ENCODE results near the gene YAE1. TPM values are rescaled to one million over a fixed set of nuclear protein-coding genes. Genes with fewer than 3 reads are reported as not detected.
A peak's percentile ranks its signal among the peaks of the same experiment; 100 is the strongest.

The YAE1 gene
- total RNA-seq, 1 donor from 2014 or later = 16.1 TPM

- ChIA-PET POLR2A (interaction anchor here (0.9 kb wide), 1 partner anchor 35 kb away, joined by 5 read pairs; the partner anchor contains the start of gene RALA), CTCF (interaction anchor here (1.2 to 3.1 kb wide), 2 partner anchors 9 to 157 kb away, joined by 4 to 18 read pairs; no protein-coding TSS in a partner anchor)
- Mint-ChIP-seq H3K4me3 (no peak overlapping the region), H3K36me3 (ENCODE audit: low read depth) (no peaks in the 10 kb centered on the region), H3K9me3 (no peaks in the 10 kb centered on the region), H3K27me3 (no peaks in the 10 kb centered on the region), H3K27ac (no peak overlapping the region), H3K4me1 (peaks cover 12% of the 10 kb centered on the region)
- TF ChIP-seq CTCF (IDR thresholded peaks at IDR 0.05) = no peak
- DNase-seq (no peak), ATAC-seq (ENCODE audit: low read depth) (no peak)
- intact Hi-C loops (cut with micrococcal nuclease) = loop anchor here (2.0 kb wide), 1 partner anchor 34 kb away; the partner anchor contains the start of gene RALA
Observed at GRCh38 chr7:39588416-39588815, 22.2 kb downstream of the YAE1 start.

- Mint-ChIP-seq H3K27me3 (no peaks in the 10 kb centered on the region), H3K27ac (peak overlapping the region; percentile 2), H3K4me3 (no peak overlapping the region), H3K36me3 (ENCODE audit: low read depth) (no peaks in the 10 kb centered on the region), H3K4me1 (peaks cover 12% of the 10 kb centered on the region), H3K9me3 (no peaks in the 10 kb centered on the region)
- ChIA-PET CTCF (interaction anchor here (1.2 to 3.1 kb wide), 3 partner anchors 10 to 158 kb away, joined by 3 to 18 read pairs (median 4); no protein-coding TSS in a partner anchor), POLR2A (interaction anchor here (0.6 to 1.9 kb wide), 4 partner anchors 32 to 716 kb away, joined by 3 to 5 read pairs (median 4); partner anchors contain the start of gene RALA)
- peak; percentile 77 for ATAC-seq (ENCODE audit: low read depth)
- intact Hi-C loops (cut with micrococcal nuclease) = loop anchor here (2.0 kb wide), 1 partner anchor 33 kb away; the partner anchor contains the start of gene RALA
- DNase-seq = no peak
- no peak for TF ChIP-seq CTCF (IDR thresholded peaks at IDR 0.05)
Observed at GRCh38 chr7:39589323-39590111, 23.3 kb downstream of the YAE1 start.

- Mint-ChIP-seq H3K27me3 (no peaks in the 10 kb centered on the region), H3K4me3 (no peak overlapping the region), H3K27ac (no peak overlapping the region), H3K36me3 (ENCODE audit: low read depth) (no peaks in the 10 kb centered on the region), H3K4me1 (peaks cover 12% of the 10 kb centered on the region), H3K9me3 (no peaks in the 10 kb centered on the region)
- intact Hi-C loops (cut with micrococcal nuclease) = no loop called here
- ChIA-PET POLR2A (interaction anchor here (0.6 to 0.9 kb wide), 2 partner anchors 30 to 140 kb away, joined by 5 to 13 read pairs; partner anchors contain the start of gene RALA), CTCF (interaction anchor here (1.0 to 1.3 kb wide), 3 partner anchors 12 to 30 kb away, joined by 3 to 4 read pairs (median 4); no protein-coding TSS in a partner anchor)
- DNase-seq (no peak), ATAC-seq (ENCODE audit: low read depth) (no peak)
- no peak for TF ChIP-seq CTCF (IDR thresholded peaks at IDR 0.05)
Observed at GRCh38 chr7:39592586-39592985, 26.4 kb downstream of the YAE1 start.

- DNase-seq = no peak
- TF ChIP-seq CTCF (IDR thresholded peaks at IDR 0.05) = no peak
- Mint-ChIP-seq H3K36me3 (ENCODE audit: low read depth) (no peaks in the 10 kb centered on the region), H3K4me1 (peaks cover 4% of the 10 kb centered on the region), H3K27ac (no peak overlapping the region), H3K9me3 (no peaks in the 10 kb centered on the region), H3K4me3 (no peak overlapping the region), H3K27me3 (no peaks in the 10 kb centered on the region)
- ATAC-seq (ENCODE audit: low read depth) = no peak
- ChIA-PET POLR2A (interaction anchor here (0.9 kb wide), 1 partner anchor 27 kb away, joined by 3 read pairs; no protein-coding TSS in a partner anchor), CTCF (interaction anchor here (1.5 kb wide), 1 partner anchor 15 kb away, joined by 6 read pairs; no protein-coding TSS in a partner anchor)
- intact Hi-C loops (cut with micrococcal nuclease) = loop anchor here (2.0 kb wide), 1 partner anchor 14 kb away; no protein-coding TSS in a partner anchor
Observed at GRCh38 chr7:39594988-39595620, 28.9 kb downstream of the YAE1 start.
